ENCODE measurements around the gene ADGRL1.
"Not testable (repeated sequence)": the region's sequence is repeated elsewhere in the genome, so short reads cannot be mapped to it uniquely, and the experiment has no call there.

DNA sequence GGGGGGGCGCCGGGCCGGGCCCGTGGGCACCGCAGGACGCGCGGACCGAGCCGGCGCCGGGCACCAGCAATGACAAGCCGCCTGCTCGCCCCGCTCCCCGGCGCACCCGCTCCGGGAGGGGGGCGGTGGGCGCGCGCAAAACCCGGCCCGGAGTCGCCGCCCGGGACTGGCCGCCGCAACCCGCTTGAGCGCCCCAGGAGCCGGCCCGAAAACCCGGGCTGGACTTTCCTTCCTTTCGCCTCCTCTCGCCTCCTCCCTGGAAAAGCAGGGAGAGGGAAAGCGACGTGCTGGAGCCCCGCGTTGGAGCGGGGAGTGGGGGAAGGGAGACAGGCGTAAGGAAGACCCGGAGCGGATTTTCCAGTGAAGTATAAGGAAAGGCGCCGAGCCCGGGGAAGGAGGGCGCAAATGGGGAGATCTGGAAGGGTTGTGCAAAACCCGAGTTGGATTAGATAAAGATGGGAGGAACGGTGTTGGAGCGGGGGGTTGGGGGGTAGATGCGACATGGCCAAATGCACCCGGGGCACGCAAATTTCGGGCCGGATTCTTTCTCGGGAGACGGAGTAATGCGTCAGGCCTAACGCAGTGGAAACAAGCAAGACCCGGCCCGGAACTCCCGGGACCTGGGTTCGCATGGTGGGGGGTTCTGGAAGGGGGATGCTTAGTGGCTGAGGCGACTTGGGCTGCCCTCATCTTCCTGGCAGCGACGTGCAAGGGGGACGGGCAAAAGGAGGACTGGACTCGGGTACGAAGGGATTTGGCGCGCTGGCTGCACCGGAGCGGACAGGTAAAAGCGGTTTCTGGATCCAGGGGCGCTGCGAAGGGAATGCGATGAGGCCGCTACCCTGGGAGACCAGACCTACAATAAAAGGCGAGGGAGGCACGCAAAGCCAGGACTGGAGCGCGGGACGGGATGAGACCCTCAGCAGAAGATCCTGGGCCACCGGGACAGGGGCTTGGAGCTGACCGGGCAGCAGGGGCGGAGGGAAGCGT, 1.1 kb upstream of the ADGRL1 start:
- not testable (repeated sequence) for TF ChIP-seq CEBPB (tag; IDR thresholded peaks at IDR 0.05); ELF4 (CRISPR knock-in tag; IDR thresholded peaks at IDR 0.05); SAP30 (IDR thresholded peaks at IDR 0.05; ENCODE audit: borderline replicate concordance, insufficient read depth, low read depth, low read length, poor library complexity, severe bottlenecking); ELF1 (tag; IDR thresholded peaks at IDR 0.05); ETV6 (IDR thresholded peaks at IDR 0.05; ENCODE audit: borderline replicate concordance in 1 of 2, low read depth in 2 of 2, low read length in 1 of 2); ETV6 (CRISPR knock-in tag; IDR thresholded peaks at IDR 0.05; ENCODE audit: borderline replicate concordance); EZH2 (IDR thresholded peaks at IDR 0.05; ENCODE audit: borderline replicate concordance, low read depth, low read length); ZC3H11A (IDR thresholded peaks at IDR 0.05; ENCODE audit: low read depth, low read length)
- TF ChIP-seq, protein P1, sequence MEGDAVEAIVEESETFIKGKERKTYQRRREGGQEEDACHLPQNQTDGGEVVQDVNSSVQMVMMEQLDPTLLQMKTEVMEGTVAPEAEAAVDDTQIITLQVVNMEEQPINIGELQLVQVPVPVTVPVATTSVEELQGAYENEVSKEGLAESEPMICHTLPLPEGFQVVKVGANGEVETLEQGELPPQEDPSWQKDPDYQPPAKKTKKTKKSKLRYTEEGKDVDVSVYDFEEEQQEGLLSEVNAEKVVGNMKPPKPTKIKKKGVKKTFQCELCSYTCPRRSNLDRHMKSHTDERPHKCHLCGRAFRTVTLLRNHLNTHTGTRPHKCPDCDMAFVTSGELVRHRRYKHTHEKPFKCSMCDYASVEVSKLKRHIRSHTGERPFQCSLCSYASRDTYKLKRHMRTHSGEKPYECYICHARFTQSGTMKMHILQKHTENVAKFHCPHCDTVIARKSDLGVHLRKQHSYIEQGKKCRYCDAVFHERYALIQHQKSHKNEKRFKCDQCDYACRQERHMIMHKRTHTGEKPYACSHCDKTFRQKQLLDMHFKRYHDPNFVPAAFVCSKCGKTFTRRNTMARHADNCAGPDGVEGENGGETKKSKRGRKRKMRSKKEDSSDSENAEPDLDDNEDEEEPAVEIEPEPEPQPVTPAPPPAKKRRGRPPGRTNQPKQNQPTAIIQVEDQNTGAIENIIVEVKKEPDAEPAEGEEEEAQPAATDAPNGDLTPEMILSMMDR (IDR thresholded peaks at IDR 0.05 in 2 of 3, conservative IDR thresholded peaks at IDR 0.05 in 1 of 3; ENCODE audit: insufficient read depth in 2 of 3, low read depth in 1 of 3, low read length in 3 of 3): not testable (repeated sequence)
- TF ChIP-seq SIN3B (IDR thresholded peaks at IDR 0.05; ENCODE audit: low read depth): 0 out of 2 replicates have a peak, but pooled peaks have one; percentile 28
- peak; percentile 65 for TF ChIP-seq TAF1 (IDR thresholded peaks at IDR 0.05; ENCODE audit: control insufficient read depth, extremely low read depth, insufficient read depth, low read length, severe bottlenecking)
- TF ChIP-seq, protein P2, sequence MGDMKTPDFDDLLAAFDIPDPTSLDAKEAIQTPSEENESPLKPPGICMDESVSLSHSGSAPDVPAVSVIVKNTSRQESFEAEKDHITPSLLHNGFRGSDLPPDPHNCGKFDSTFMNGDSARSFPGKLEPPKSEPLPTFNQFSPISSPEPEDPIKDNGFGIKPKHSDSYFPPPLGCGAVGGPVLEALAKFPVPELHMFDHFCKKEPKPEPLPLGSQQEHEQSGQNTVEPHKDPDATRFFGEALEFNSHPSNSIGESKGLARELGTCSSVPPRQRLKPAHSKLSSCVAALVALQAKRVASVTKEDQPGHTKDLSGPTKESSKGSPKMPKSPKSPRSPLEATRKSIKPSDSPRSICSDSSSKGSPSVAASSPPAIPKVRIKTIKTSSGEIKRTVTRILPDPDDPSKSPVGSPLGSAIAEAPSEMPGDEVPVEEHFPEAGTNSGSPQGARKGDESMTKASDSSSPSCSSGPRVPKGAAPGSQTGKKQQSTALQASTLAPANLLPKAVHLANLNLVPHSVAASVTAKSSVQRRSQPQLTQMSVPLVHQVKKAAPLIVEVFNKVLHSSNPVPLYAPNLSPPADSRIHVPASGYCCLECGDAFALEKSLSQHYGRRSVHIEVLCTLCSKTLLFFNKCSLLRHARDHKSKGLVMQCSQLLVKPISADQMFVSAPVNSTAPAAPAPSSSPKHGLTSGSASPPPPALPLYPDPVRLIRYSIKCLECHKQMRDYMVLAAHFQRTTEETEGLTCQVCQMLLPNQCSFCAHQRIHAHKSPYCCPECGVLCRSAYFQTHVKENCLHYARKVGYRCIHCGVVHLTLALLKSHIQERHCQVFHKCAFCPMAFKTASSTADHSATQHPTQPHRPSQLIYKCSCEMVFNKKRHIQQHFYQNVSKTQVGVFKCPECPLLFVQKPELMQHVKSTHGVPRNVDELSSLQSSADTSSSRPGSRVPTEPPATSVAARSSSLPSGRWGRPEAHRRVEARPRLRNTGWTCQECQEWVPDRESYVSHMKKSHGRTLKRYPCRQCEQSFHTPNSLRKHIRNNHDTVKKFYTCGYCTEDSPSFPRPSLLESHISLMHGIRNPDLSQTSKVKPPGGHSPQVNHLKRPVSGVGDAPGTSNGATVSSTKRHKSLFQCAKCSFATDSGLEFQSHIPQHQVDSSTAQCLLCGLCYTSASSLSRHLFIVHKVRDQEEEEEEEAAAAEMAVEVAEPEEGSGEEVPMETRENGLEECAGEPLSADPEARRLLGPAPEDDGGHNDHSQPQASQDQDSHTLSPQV (IDR thresholded peaks at IDR 0.05): not testable (repeated sequence)
